CD4-positive, alpha-beta T cell (primary cell): Measurements from ENCODE around the gene THEM5. TPM values are rescaled to one million over a fixed set of nuclear protein-coding genes. Genes with fewer than 3 reads are reported as not detected.

Experiments
- ATAC-seq: fragments of 200-7000 bp; cut with Tn5 transposase; one replicate; pipeline ENCODE4 v1.10.0; 2022; ENCODE audit warnings: mild to moderate bottlenecking; ENCODE audit not compliant: poor library complexity
- CTCF ChIA-PET: fragments of 350-600 bp; sonication (Branson Sonifier 250); formaldehyde crosslinking; loops from one replicate; lab custom pipeline; 2021; ENCODE audit warnings: antibody characterized with exemption, inconsistent platforms; lab: Charles Lee
- POLR2A ChIA-PET: fragments of 350-600 bp; sonication (Branson Sonifier 250); formaldehyde crosslinking; loops from one replicate; lab custom pipeline; 2021; ENCODE audit warnings: antibody characterized with exemption, inconsistent platforms; lab: Charles Lee
- DNase-seq, 14 experiments: peaks; one replicate each; pipeline ENCODE4 v3.0.0-alpha.2; 2013 to 2020; ENCODE audit warnings: mixed read lengths in 2 of 14
- H3K27ac ChIP-seq, 2 donors: one replicate each; pipeline versions ENCODE4 v1.5.1 to v1.7.0; 2013; ENCODE audit warnings: low read length in 2 of 2, low read depth in 1 of 2, mild to moderate bottlenecking in 1 of 2
- H3K27me3 ChIP-seq, 2 experiments: 1 replicate in 1 of 2; 2 replicates in 1 of 2; pipeline versions ENCODE4 v1.6.1 to v1.7.0; 2013; ENCODE audit warnings: low read length in 2 of 2, control low read depth in 1 of 2, mild to moderate bottlenecking in 1 of 2, moderate library complexity in 1 of 2; ENCODE audit not compliant: insufficient read depth in 2 of 2, control insufficient read depth in 1 of 2
- H3K36me3 ChIP-seq: one replicate; pipeline ENCODE4 v1.6.1; 2013; ENCODE audit warnings: low read length, control low read depth; ENCODE audit not compliant: insufficient read depth
- H3K4me1 ChIP-seq: one replicate; pipeline ENCODE4 v1.6.1; 2013; ENCODE audit warnings: low read length, control low read depth; ENCODE audit not compliant: insufficient read depth
- H3K4me3 ChIP-seq: one replicate; pipeline ENCODE4 v1.5.1; 2013; ENCODE audit warnings: mild to moderate bottlenecking, low read length, moderate library complexity
- H3K9me3 ChIP-seq, 2 experiments: 1 replicate in 1 of 2; 2 replicates in 1 of 2; pipeline versions ENCODE4 v1.6.1 to v1.7.0; 2013; ENCODE audit warnings: low read length in 2 of 2, mild to moderate bottlenecking in 2 of 2, control low read depth in 1 of 2, moderate library complexity in 1 of 2; ENCODE audit not compliant: control insufficient read depth in 1 of 2, insufficient read depth in 1 of 2
- H3K27ac Mint-ChIP-seq: one replicate; pipeline ENCODE4 v1.8.0; 2020; ENCODE audit warnings: mixed read lengths
- H3K27me3 Mint-ChIP-seq: one replicate; pipeline ENCODE4 v1.8.0; 2021; ENCODE audit warnings: mixed read lengths
- H3K36me3 Mint-ChIP-seq: one replicate; pipeline ENCODE4 v1.8.0; 2021; ENCODE audit warnings: low read depth, mixed read lengths
- H3K4me1 Mint-ChIP-seq: one replicate; pipeline ENCODE4 v1.8.0; 2021; ENCODE audit warnings: low read depth, mixed read lengths
- H3K4me3 Mint-ChIP-seq: one replicate; pipeline ENCODE4 v1.8.0; 2020; ENCODE audit warnings: mild to moderate bottlenecking, mixed read lengths
- H3K9me3 Mint-ChIP-seq: one replicate; pipeline ENCODE4 v1.8.0; 2020; ENCODE audit warnings: mixed read lengths
- CTCF ChIP-seq: fragments of 200-600 bp; IDR thresholded peaks from one replicate; pipeline ENCODE4 v1.8.0; 2022; ENCODE audit warnings: antibody characterized with exemption, mild to moderate bottlenecking
- intact Hi-C, 2 experiments: fragments of 100-400 bp; cut with DNase I in 1 of 2; cut with micrococcal nuclease in 1 of 2; formaldehyde crosslinking; loops; one replicate each; pipeline versions ENCODE4 v1.15.1 to v1.9.0; 2023 to 2025; cut with DNase I, micrococcal nuclease
- total RNA-seq, 174 experiments: library from RNA in 2 of 174; stranded (reverse) in 2 of 174; gene quantifications; one replicate each; pipeline ENCODE4 v1.2.3 and lab custom pipeline; 2021 to 2026

THEM5 gene
- total RNA-seq, 2 experiments from 2014 or later, result not detected

- no peak overlapping the region for H3K4me3 ChIP-seq
- no peaks in the 10 kb centered on the region for H3K27me3 ChIP-seq
- Mint-ChIP-seq H3K36me3 (peaks cover 91% of the 10 kb centered on the region), H3K9me3 (no peaks in the 10 kb centered on the region), H3K4me3 (no peak overlapping the region), H3K27ac (peak overlapping the region; percentile 80), H3K27me3 (no peaks in the 10 kb centered on the region), H3K4me1 (peaks cover 66% of the 10 kb centered on the region)
- H3K27ac ChIP-seq, result peak overlapping the region in 1 of 2 donors; percentile 20
- ChIA-PET POLR2A (interaction anchor here (1.1 to 1.8 kb wide), 3 partner anchors 13 to 109 kb away, joined by 5 to 11 read pairs (median 5); no protein-coding TSS in a partner anchor), CTCF (interaction anchor here (1.6 to 2.9 kb wide), 2 partner anchors 16 to 109 kb away, joined by 6 to 10 read pairs; no protein-coding TSS in a partner anchor)
- ATAC-seq (no peak), DNase-seq (peak in 1 of 14 experiments; percentile 19)
- peaks cover 37% of the 10 kb centered on the region for H3K4me1 ChIP-seq
- intact Hi-C loops, result no loop called here
- TF ChIP-seq CTCF, result no peak
- H3K36me3 ChIP-seq, result peaks cover 62% of the 10 kb centered on the region
- H3K9me3 ChIP-seq, result no peaks in the 10 kb centered on the region
Measured at GRCh38 chr1:151892190-151892589, 38.7 kb upstream of the THEM5 start.

- H3K9me3 ChIP-seq, result no peaks in the 10 kb centered on the region
- peak overlapping the region; percentile 2 for H3K4me3 Mint-ChIP-seq
- peak overlapping the region in 1 of 2 donors; percentile 20 for H3K27ac ChIP-seq
- peak overlapping the region; percentile 80 for H3K27ac Mint-ChIP-seq
- no peaks in the 10 kb centered on the region for H3K27me3 Mint-ChIP-seq
- intact Hi-C loops, result no loop called here
- H3K9me3 Mint-ChIP-seq, result no peaks in the 10 kb centered on the region
- H3K4me3 ChIP-seq, result no peak overlapping the region
- H3K27me3 ChIP-seq, result no peaks in the 10 kb centered on the region
- peaks cover 69% of the 10 kb centered on the region for H3K36me3 ChIP-seq
- peak; percentile 67 for ATAC-seq
- peaks cover 30% of the 10 kb centered on the region for H3K4me1 ChIP-seq
- peak in 4 of 14 experiments; percentile 1 to 37 (median 16) for DNase-seq
- POLR2A ChIA-PET, result interaction anchor here (1.1 to 1.8 kb wide), 3 partner anchors 14 to 110 kb away, joined by 5 to 7 read pairs (median 5); partner anchors contain the start of gene THEM4
- no peak for TF ChIP-seq CTCF
- peaks cover 59% of the 10 kb centered on the region for H3K4me1 Mint-ChIP-seq
- CTCF ChIA-PET, result interaction anchor here (1.6 to 2.9 kb wide), 3 partner anchors 17 to 110 kb away, joined by 6 to 10 read pairs (median 7); no protein-coding TSS in a partner anchor
- H3K36me3 Mint-ChIP-seq, result peaks cover 94% of the 10 kb centered on the region
Measured at GRCh38 chr1:151891512-151891911, 38.0 kb upstream of the THEM5 start.

- peak in 3 of 14 experiments; percentile 52 to 63 (median 62) for DNase-seq
- H3K36me3 ChIP-seq, result peaks cover 62% of the 10 kb centered on the region
Measured at GRCh38 chr1:151888972-151889570, 35.6 kb upstream of the THEM5 start.

More at GRCh38 chr1:151888972-151889570, 35.6 kb upstream of the THEM5 start:
- Mint-ChIP-seq H3K4me1 (peaks cover 40% of the 10 kb centered on the region), H3K27me3 (no peaks in the 10 kb centered on the region), H3K4me3 (no peak overlapping the region), H3K27ac (peak overlapping the region; percentile 76), H3K9me3 (no peaks in the 10 kb centered on the region), H3K36me3 (peaks cover 88% of the 10 kb centered on the region)
- intact Hi-C loops, result loop anchor here (1.0 to 2.0 kb wide), 5 partner anchors 16 to 112 kb away; no protein-coding TSS in a partner anchor
- no peak overlapping the region for H3K4me3 ChIP-seq
- ATAC-seq, result peak; percentile 69
- no peaks in the 10 kb centered on the region for H3K27me3 ChIP-seq
- POLR2A ChIA-PET, result interaction anchor here (0.8 to 3.3 kb wide), 5 partner anchors 9 to 107 kb away, joined by 3 to 17 read pairs (median 4); partner anchors contain the start of gene THEM4
- no peaks in the 10 kb centered on the region for H3K9me3 ChIP-seq
- H3K4me1 ChIP-seq, result peaks cover 16% of the 10 kb centered on the region
- peak; percentile 68 for TF ChIP-seq CTCF
- H3K27ac ChIP-seq, result no peak overlapping the region
- CTCF ChIA-PET, result interaction anchor here (1.0 to 2.1 kb wide), 5 partner anchors 9 to 113 kb away, joined by 4 to 12 read pairs (median 7); no protein-coding TSS in a partner anchor
